HEK293 (cell line): ENCODE results near the gene DOCK3.

Source experiments
- ZBTB21 ChIP-seq: fragments of 450-650 bp; formaldehyde crosslinking; IDR thresholded peaks from 2 replicates; pipeline ENCODE4 v1.5.1; 2017; ENCODE audit warnings: missing biosample characterization, missing genetic modification characterization
- ZBTB7A ChIP-seq: fragments of 450-650 bp; formaldehyde crosslinking; IDR thresholded peaks from 2 replicates; pipeline ENCODE4 v1.5.1; 2016; ENCODE audit warnings: low read depth, missing biosample characterization, missing genetic modification characterization
- ZNF239 ChIP-seq: fragments of 450-650 bp; formaldehyde crosslinking; IDR thresholded peaks from 2 replicates; pipeline ENCODE4 v1.5.1; 2016; ENCODE audit warnings: missing biosample characterization, missing genetic modification characterization
- ZNF274 ChIP-seq, 2 experiments: fragments of 200-500 bp in 1 of 2; fragments of 450-650 bp in 1 of 2; sonication (Bioruptor generic) in 1 of 2; formaldehyde crosslinking in 1 of 2; IDR thresholded peaks; 2 replicates each; pipeline versions ENCODE4 v1.5.1 to v1.6.1; 2014 to 2016; ENCODE audit warnings: borderline replicate concordance in 1 of 2, inconsistent platforms in 1 of 2, low read length in 1 of 2, missing biosample characterization in 1 of 2, missing genetic modification characterization in 1 of 2
- ZNF366 ChIP-seq: fragments of 450-650 bp; formaldehyde crosslinking; conservative IDR thresholded peaks from 2 replicates; pipeline ENCODE4 v1.5.1; 2016; ENCODE audit warnings: missing biosample characterization, missing genetic modification characterization
- ZNF560 ChIP-seq: fragments of 450-650 bp; formaldehyde crosslinking; IDR thresholded peaks from 2 replicates; pipeline ENCODE4 v1.5.1; 2017; ENCODE audit warnings: missing biosample characterization, missing genetic modification characterization, borderline replicate concordance
- ZNF785 ChIP-seq: fragments of 450-650 bp; formaldehyde crosslinking; IDR thresholded peaks from 2 replicates; pipeline ENCODE4 v1.5.1; 2016; ENCODE audit warnings: missing biosample characterization, missing genetic modification characterization
- TF ChIP-seq, protein P1 (sequence below): fragments of 450-650 bp; formaldehyde crosslinking; IDR thresholded peaks from 2 replicates; pipeline ENCODE4 v1.5.1; 2016; ENCODE audit warnings: missing biosample characterization, missing genetic modification characterization
- TF ChIP-seq, protein P2 (sequence below): fragments of 450-650 bp; formaldehyde crosslinking; IDR thresholded peaks from 2 replicates; pipeline ENCODE4 v1.5.1; 2016; ENCODE audit warnings: missing biosample characterization, missing genetic modification characterization
- TF ChIP-seq, protein P3 (sequence below): fragments of 450-650 bp; formaldehyde crosslinking; IDR thresholded peaks from 2 replicates; pipeline ENCODE4 v1.5.1; 2016; ENCODE audit warnings: missing biosample characterization, missing genetic modification characterization, low read depth

DNA sequence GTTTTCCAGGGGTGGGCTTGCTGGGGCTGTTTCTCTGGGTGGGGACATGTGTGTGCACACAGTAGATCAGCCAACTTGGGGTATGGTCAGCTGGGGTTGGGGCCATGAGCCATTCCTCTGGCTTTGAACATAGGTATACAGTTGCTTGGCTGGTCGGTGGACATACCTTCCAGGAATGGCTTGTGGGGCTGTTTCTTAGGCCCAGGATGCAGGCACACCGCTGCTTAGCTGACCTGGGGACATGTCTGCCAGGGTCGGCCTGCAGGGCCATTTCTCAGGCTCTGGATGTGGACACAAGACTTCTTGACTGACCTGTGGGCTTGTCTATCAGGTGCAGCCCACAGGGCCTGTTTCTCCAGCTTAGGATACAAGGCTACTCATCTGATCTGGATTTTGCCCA is 130.6 kb downstream of the DOCK3 start:
- no peak for TF ChIP-seq ZNF785 (tag by site-specific recombination)
- TF ChIP-seq, protein P1, sequence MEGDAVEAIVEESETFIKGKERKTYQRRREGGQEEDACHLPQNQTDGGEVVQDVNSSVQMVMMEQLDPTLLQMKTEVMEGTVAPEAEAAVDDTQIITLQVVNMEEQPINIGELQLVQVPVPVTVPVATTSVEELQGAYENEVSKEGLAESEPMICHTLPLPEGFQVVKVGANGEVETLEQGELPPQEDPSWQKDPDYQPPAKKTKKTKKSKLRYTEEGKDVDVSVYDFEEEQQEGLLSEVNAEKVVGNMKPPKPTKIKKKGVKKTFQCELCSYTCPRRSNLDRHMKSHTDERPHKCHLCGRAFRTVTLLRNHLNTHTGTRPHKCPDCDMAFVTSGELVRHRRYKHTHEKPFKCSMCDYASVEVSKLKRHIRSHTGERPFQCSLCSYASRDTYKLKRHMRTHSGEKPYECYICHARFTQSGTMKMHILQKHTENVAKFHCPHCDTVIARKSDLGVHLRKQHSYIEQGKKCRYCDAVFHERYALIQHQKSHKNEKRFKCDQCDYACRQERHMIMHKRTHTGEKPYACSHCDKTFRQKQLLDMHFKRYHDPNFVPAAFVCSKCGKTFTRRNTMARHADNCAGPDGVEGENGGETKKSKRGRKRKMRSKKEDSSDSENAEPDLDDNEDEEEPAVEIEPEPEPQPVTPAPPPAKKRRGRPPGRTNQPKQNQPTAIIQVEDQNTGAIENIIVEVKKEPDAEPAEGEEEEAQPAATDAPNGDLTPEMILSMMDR (tag by site-specific recombination) = no peak
- no peak for TF ChIP-seq ZNF366 (tag by site-specific recombination)
- TF ChIP-seq ZBTB7A (tag by site-specific recombination) = no peak
- TF ChIP-seq, protein P2, sequence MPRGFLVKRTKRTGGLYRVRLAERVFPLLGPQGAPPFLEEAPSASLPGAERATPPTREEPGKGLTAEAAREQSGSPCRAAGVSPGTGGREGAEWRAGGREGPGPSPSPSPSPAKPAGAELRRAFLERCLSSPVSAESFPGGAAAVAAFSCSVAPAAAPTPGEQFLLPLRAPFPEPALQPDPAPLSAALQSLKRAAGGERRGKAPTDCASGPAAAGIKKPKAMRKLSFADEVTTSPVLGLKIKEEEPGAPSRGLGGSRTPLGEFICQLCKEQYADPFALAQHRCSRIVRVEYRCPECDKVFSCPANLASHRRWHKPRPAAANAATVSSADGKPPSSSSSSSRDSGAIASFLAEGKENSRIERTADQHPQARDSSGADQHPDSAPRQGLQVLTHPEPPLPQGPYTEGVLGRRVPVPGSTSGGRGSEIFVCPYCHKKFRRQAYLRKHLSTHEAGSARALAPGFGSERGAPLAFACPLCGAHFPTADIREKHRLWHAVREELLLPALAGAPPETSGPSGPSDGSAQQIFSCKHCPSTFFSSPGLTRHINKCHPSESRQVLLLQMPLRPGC = no peak
- TF ChIP-seq ZNF560 = no peak
- no peak for TF ChIP-seq ZNF239 (tag by site-specific recombination)
- no peak for TF ChIP-seq ZNF274 (IDR thresholded peaks at IDR 0.05; ENCODE audit: low read length)
- no peak for TF ChIP-seq ZNF274 (tag by site-specific recombination; IDR thresholded peaks at IDR 0.05; ENCODE audit: borderline replicate concordance)
- no peak for TF ChIP-seq ZBTB21 (tag by site-specific recombination)
- TF ChIP-seq, protein P3, sequence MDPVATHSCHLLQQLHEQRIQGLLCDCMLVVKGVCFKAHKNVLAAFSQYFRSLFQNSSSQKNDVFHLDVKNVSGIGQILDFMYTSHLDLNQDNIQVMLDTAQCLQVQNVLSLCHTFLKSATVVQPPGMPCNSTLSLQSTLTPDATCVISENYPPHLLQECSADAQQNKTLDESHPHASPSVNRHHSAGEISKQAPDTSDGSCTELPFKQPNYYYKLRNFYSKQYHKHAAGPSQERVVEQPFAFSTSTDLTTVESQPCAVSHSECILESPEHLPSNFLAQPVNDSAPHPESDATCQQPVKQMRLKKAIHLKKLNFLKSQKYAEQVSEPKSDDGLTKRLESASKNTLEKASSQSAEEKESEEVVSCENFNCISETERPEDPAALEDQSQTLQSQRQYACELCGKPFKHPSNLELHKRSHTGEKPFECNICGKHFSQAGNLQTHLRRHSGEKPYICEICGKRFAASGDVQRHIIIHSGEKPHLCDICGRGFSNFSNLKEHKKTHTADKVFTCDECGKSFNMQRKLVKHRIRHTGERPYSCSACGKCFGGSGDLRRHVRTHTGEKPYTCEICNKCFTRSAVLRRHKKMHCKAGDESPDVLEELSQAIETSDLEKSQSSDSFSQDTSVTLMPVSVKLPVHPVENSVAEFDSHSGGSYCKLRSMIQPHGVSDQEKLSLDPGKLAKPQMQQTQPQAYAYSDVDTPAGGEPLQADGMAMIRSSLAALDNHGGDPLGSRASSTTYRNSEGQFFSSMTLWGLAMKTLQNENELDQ = no peak
